GM19397 (cell line): ENCODE measurements around the gene ESRRG.

ENCODE experiments used
- ATAC-seq: cut with Tn5 transposase; IDR thresholded peaks from one replicate; pipeline ENCODE4 v1.9.1; 2021; ENCODE audit warnings: mild to moderate bottlenecking, moderate library complexity; ENCODE audit not compliant: unreplicated experiment

The ESRRG gene

DNA sequence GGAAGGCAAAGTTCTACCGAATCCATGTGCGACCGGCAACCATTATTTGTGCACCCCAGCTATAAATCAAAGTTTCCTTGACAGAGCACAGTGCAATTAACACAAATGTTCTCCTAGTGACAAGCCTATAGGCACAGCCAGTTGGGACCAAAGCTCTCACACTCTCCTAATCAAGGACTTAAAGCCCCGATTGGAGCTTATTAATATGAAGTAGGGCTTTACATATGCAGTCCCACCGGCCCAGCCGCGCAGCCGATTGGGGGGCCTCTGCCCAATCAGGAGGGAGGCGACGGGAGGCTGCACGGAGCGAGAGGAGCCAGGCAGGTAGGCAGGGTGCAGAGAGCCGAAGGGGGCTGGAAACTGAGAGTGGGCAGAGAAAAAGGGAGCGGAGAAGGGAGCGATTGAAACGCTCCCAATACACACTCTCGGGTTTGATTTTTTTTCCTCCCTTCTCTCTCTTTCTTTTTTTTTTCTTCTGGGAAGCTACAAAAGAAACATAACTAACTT is at the start of gene ESRRG:
ESRRG (minus strand) TSS at position 156 of the 507 bp plus-strand sequence; CDS start at position 26, 130 bp downstream.
- no peak for ATAC-seq

GRCh38 chr1:216771922-216772321 is 48.7 kb upstream of the ESRRG start:
- no peak for ATAC-seq

DNA sequence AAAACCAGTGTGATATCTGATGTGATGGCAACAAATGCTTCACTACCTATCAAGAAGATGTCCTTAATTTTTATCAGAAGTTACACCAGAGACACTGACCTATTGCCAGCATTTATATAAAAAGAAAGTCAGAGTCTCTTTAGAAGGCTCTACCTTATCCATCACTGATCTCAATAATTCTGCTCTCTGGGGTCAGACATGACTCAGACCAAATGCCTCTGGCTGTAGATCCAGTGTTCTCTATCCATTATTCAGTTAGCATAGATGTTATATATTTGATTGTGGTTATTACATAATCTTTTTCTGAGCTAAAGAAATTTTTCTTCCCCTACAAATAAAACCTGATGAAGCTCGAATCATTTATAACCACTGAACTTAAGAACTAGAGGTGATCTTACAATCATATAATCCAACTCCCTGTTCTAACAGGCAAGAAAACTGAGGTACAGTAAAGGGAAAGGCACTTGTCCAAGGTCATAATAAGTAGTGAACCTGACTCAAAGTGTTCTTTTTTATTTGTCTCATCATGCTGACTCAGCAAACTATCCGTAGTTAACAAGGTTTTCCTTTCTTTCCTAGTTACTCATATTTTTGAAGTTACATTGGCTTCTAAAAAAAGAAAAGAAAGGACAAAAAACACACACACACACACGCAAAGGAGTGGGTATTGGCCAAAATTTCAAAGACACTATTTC is 43.6 kb upstream of the ESRRG start:
- no peak for ATAC-seq

- no peak for ATAC-seq
Measured at GRCh38 chr1:216765346-216766300, 42.4 kb upstream of the ESRRG start.

DNA sequence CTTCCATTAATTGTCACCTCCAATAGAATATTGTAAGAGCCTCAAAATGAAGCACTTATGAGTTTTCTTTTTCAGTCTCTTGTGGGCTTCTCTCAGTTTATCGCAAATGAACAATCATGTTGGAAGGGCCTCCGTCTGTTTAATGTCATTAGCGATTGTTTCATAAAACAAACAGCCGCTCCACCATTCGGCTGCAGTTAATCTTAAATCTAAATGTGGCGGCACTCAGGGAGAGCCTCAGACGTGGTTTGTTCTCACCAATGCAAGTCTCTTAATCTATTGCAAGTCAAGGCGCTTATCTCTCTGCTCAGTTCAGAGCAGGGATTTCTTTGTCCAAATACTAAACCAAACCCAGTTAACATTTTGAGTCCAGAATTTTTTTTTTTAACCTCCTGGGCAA is 34.9 kb upstream of the ESRRG start:
- no peak for ATAC-seq

GRCh38 chr1:216757110-216757509 is 33.9 kb upstream of the ESRRG start:
- no peak for ATAC-seq

DNA sequence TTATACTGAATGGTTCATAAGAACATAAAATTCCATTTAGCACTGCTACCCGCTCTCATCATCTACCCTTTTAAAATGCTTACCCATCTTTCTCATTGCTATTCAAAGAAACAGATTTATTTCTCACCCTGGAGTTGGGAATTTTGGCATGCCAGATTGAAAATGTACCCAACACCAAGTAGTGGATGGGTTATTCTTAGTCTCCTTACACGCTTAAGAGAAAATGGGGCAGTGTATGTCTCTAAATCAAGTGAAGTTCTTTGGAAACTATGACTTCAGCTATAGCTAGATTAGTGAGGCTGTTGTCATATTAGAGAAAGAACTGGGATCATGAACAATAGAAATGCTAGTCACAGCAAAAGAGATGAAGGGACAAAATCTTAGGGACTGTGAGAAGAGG is 27.7 kb upstream of the ESRRG start:
- ATAC-seq: no peak

- no peak for ATAC-seq
Measured at GRCh38 chr1:216750031-216750627, 26.9 kb upstream of the ESRRG start.

GRCh38 chr1:216749232-216749631 is 26.0 kb upstream of the ESRRG start:
- ATAC-seq: no peak

DNA sequence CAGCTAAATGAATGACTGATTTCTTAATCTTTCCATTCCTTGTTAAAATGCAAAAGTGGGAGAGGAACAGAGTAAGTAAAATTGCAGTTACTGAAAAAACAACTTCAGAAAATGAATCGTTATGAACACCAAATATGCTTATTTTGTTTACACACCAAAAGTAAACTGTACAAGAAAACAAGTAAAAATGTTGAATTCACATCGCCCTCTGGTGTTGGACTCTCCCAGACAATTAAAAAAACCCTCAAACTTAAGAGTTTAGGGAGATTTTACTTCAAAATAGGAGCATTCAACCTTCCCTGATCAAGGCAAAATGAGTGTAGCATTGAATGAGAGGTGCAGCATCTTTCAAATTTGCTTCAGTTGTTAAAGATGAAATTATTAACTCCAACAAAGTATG is 19.4 kb upstream of the ESRRG start:
- no peak for ATAC-seq

- ATAC-seq: no peak
Measured at GRCh38 chr1:216740331-216740730, 17.1 kb upstream of the ESRRG start.

DNA sequence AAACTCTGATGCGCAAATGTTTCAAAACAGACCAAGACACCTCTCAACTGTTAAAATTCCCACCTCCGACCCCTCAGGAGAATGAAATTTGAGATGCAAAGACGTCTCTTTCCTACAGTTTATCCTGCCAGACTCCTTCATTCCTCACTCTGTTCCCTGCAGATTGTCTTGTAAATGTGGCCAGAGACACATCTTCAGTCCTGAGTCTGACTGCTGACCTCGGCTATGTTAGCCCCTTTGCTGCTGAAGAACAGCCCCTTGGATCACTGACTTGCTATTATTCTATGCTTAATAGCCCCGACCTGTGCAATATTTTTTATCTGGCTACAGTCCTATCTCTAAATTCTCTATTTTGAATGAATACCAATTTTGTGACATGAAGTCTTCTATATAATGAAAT is 16.6 kb upstream of the ESRRG start:
- ATAC-seq: no peak

DNA sequence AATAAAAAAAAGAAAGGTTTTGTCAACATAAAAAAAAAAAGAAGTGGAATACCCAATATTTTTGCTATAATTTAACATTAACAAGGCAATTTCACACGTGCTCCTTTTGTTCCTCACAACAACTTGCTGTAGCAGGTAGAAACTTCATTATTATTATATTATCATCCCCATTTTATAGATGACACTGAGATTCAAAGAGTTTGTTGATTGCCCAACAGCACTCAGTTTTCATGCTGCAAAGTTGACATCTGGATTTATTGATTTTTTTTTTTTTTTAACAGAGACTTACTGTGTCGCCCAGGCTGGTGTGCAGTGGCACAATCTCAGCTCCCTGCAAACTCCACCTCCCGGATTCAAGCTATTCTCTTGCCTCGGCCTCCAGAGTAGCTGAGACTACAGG is 8.9 kb upstream of the ESRRG start:
- no peak for ATAC-seq

- ATAC-seq: no peak
Measured at GRCh38 chr1:216731562-216731961, 8.3 kb upstream of the ESRRG start.

DNA sequence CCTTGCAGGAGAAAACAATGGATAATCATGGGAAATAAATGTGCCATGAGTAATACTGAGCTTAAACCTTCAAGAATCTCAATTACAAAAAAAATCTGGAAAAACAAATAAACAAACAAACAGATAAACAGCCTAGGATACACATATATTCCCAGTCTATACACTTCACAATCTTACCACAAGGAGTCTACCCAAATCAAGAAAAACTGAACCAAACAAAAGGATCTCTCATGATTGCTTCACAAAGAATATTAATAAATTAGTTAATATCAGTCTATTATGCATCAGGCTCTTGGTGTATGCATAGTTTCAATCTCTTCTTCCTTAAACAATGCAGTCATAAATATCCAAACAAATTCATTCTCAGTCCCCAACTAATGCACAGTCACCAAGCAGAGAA is 3.2 kb upstream of the ESRRG start:
- ATAC-seq: no peak

- ATAC-seq: no peak
Measured at GRCh38 chr1:216722821-216723220, 408 bp downstream of the ESRRG start.

- no peak for ATAC-seq
Measured at GRCh38 chr1:216721863-216722262, 1.4 kb downstream of the ESRRG start.

GRCh38 chr1:216721062-216721461 is 2.2 kb downstream of the ESRRG start:
- ATAC-seq: no peak

DNA sequence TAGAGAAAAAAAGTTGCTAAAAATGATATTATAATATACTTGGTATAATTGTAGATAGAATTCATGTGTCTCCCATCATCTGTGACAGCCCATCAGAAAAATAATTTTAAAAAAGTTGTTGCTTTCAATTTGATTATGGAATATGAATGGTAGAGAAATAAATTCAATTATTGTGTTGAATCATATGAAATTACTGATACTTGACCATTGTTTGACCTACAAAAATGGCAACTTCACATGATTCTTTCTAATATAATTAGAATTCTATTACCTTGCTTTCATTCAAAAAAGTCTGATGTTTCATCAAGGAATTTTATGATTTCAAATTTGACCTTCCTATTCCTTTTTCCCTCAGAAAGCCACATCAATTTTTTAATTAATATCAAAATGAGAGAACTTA is 11.5 kb downstream of the ESRRG start:
- no peak for ATAC-seq

DNA sequence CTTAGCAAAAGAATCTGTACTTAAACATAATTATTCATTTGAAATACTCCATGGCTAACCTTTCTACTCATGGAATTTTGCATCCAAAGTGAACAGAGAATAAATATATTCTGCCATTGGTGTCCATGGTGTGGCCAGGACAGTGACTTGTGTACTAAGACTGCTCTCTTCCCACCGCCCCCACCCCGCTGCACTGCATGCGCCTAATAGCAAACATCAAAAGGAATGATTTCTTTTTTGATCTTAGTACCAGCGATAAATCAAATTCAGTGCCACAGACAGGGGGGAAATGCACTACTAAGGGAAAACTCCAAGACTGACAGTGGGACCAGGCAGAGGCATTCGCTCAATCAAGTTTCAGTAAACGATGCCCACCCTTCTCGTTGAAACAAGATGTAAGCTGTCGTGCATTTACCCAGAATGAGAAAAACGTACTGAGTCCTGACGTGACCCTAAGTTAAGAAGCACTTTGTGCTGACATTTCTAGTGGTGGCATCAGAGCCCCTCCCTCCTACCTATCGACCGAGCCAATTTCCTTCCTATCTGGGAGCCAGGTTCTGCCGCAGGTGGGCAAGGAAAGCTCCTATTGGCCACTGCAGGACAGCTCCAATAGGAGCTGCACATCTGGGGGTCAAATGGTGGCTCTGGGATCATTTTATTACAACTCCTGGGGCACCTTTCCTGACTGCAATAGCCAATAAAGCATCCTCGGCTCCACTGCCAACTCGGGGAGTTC is 12.5 kb downstream of the ESRRG start:
- no peak for ATAC-seq

- no peak for ATAC-seq
Measured at GRCh38 chr1:216710055-216710454, 13.2 kb downstream of the ESRRG start.
